ENCODE measurements around the gene GRIN3A.

The GRIN3A gene

DNA sequence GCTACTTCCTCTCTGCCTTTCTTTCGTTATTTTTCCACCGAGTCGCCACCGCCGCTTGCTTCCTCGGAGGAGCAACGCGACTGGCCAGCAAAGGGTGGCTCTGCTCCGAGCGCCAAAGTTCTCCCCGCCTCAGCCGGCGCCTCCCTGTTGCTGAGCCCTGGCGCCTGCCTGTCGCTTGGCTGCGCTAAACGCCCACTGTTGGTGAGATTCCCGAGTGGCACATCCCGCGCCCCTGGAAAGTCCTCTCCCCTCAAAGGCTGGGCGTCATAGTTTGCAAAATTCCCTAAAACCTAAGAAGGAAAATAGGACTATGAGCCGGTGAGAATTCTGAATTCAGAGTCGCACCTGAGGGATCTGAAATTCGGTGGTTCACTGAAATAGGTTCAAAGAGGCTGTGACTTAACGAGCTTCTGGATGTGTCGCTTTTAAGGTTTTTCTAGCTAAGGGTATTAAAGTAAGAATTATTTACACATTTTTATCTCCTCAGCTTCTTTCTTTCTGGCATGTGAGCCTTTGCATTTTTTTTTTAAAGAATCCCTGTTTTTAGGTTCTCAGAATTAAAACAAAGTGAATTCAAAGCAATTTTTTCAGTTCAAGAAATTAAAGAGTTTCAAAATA, at the start of gene GRIN3A:
TSS of gene GRIN3A (minus strand) at position 82 of the 618 bp plus-strand sequence. CDS start 668 bp downstream, outside the sequence.
- no peaks in the 10 kb centered on the region for H3K9me3 ChIP-seq (ENCODE audit: low read length)
- H3F3A ChIP-seq (ENCODE audit: insufficient read depth, low read length) = no peaks in the 10 kb centered on the region
- no peaks in the 10 kb centered on the region for H3K4me1 ChIP-seq (ENCODE audit: insufficient read depth, low read length, severe bottlenecking)
- H3K9me2 ChIP-seq (ENCODE audit: low read depth, low read length) = no peaks in the 10 kb centered on the region
- no peak within 1 kb of the TSS for H3K27ac ChIP-seq (ENCODE audit: low read depth, low read length, poor library complexity, severe bottlenecking)
- H3K4me2 ChIP-seq (ENCODE audit: low read length) = no peak within 1 kb of the TSS
- H3K36me3 ChIP-seq (ENCODE audit: insufficient read depth, low read length) = no peaks in the 10 kb centered on the region
- no peak within 1 kb of the TSS for H2AFZ ChIP-seq (ENCODE audit: low read length)
- H3K79me2 ChIP-seq (ENCODE audit: insufficient read depth, low read length) = no peaks in the 10 kb centered on the region
- no peaks in the 10 kb centered on the region for H3K27me3 ChIP-seq (ENCODE audit: insufficient read depth, low read length)
- H3K9ac ChIP-seq (ENCODE audit: low read length) = no peak within 1 kb of the TSS
- TF ChIP-seq, protein P1, sequence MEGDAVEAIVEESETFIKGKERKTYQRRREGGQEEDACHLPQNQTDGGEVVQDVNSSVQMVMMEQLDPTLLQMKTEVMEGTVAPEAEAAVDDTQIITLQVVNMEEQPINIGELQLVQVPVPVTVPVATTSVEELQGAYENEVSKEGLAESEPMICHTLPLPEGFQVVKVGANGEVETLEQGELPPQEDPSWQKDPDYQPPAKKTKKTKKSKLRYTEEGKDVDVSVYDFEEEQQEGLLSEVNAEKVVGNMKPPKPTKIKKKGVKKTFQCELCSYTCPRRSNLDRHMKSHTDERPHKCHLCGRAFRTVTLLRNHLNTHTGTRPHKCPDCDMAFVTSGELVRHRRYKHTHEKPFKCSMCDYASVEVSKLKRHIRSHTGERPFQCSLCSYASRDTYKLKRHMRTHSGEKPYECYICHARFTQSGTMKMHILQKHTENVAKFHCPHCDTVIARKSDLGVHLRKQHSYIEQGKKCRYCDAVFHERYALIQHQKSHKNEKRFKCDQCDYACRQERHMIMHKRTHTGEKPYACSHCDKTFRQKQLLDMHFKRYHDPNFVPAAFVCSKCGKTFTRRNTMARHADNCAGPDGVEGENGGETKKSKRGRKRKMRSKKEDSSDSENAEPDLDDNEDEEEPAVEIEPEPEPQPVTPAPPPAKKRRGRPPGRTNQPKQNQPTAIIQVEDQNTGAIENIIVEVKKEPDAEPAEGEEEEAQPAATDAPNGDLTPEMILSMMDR (IDR thresholded peaks at IDR 0.05; ENCODE audit: low read length) = no peak
- no peak for TF ChIP-seq EZH2 (IDR thresholded peaks at IDR 0.05; ENCODE audit: borderline replicate concordance, low read length)
- no peaks in the 10 kb centered on the region for H4K20me1 ChIP-seq (ENCODE audit: insufficient read depth, low read length)
- no peak within 1 kb of the TSS for H3K4me3 ChIP-seq (ENCODE audit: low read depth, low read length, poor library complexity, severe bottlenecking)

DNA sequence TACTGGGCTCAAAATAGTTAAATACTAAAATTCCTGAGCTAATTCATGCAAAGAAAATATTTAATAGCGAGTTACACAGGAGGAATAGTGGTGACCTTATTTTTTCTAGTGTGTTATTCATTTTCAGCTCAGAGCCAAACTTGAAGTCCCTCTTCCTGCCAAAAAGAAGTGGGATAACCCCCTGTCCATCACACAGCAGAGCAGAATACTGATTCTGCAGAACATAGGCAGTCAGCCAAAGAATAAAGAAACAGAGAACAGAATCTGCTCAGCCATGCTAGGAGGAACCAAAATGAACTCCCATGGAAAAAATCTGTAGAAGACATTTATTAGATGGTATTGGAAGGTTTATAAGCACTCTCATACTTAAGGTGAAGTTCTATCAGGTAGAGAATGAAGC, 49.4 kb upstream of the GRIN3A start:
- H3K9me2 ChIP-seq (ENCODE audit: low read depth, low read length) = no peaks in the 10 kb centered on the region
- H3K9ac ChIP-seq (ENCODE audit: low read length) = no peak overlapping the region
- no peak overlapping the region for H3K4me3 ChIP-seq (ENCODE audit: low read depth, low read length, poor library complexity, severe bottlenecking)
- no peaks in the 10 kb centered on the region for H3K79me2 ChIP-seq (ENCODE audit: insufficient read depth, low read length)
- H3K4me1 ChIP-seq (ENCODE audit: insufficient read depth, low read length, severe bottlenecking) = no peaks in the 10 kb centered on the region
- H3K36me3 ChIP-seq (ENCODE audit: insufficient read depth, low read length) = no peaks in the 10 kb centered on the region
- H3K27me3 ChIP-seq (ENCODE audit: insufficient read depth, low read length) = no peaks in the 10 kb centered on the region
- H3K4me2 ChIP-seq (ENCODE audit: low read length) = no peak overlapping the region
- no peaks in the 10 kb centered on the region for H3F3A ChIP-seq (ENCODE audit: insufficient read depth, low read length)
- H3K9me3 ChIP-seq (ENCODE audit: low read length) = no peaks in the 10 kb centered on the region
- no peak for TF ChIP-seq EZH2 (IDR thresholded peaks at IDR 0.05; ENCODE audit: borderline replicate concordance, low read length)
- TF ChIP-seq, protein P1 (IDR thresholded peaks at IDR 0.05; ENCODE audit: low read length) = no peak
- no peak overlapping the region for H3K27ac ChIP-seq (ENCODE audit: low read depth, low read length, poor library complexity, severe bottlenecking)
- H2AFZ ChIP-seq (ENCODE audit: low read length) = no peak overlapping the region
- H4K20me1 ChIP-seq (ENCODE audit: insufficient read depth, low read length) = no peaks in the 10 kb centered on the region

DNA sequence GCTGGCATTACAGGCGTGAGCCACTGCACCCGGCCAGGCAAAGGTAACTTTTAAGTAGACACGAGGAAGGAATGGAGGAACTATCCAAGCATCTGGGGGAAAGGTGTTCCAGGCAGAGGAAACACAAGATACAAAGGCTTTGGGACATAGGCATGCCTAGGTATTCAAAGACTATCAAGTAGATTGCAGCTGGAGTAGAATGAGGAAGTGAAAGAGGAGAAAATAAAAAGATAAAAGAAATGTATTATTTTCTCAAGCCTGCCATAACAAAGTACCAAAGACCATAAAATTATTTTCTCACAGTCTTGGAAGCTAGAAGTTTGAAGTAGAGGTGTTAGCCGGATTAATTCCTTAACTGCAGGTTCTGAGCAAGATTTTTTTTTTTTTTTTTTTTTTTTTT, 39.9 kb upstream of the GRIN3A start:
- no peaks in the 10 kb centered on the region for H3K9me2 ChIP-seq (ENCODE audit: low read depth, low read length)
- no peak overlapping the region for H3K27ac ChIP-seq (ENCODE audit: low read depth, low read length, poor library complexity, severe bottlenecking)
- no peaks in the 10 kb centered on the region for H3F3A ChIP-seq (ENCODE audit: insufficient read depth, low read length)
- no peaks in the 10 kb centered on the region for H3K27me3 ChIP-seq (ENCODE audit: insufficient read depth, low read length)
- TF ChIP-seq EZH2 (IDR thresholded peaks at IDR 0.05; ENCODE audit: borderline replicate concordance, low read length) = no peak
- TF ChIP-seq, protein P1 (IDR thresholded peaks at IDR 0.05; ENCODE audit: low read length) = no peak
- H3K79me2 ChIP-seq (ENCODE audit: insufficient read depth, low read length) = no peaks in the 10 kb centered on the region
- H3K4me2 ChIP-seq (ENCODE audit: low read length) = no peak overlapping the region
- H3K9ac ChIP-seq (ENCODE audit: low read length) = no peak overlapping the region
- no peaks in the 10 kb centered on the region for H3K9me3 ChIP-seq (ENCODE audit: low read length)
- no peak overlapping the region for H3K4me3 ChIP-seq (ENCODE audit: low read depth, low read length, poor library complexity, severe bottlenecking)
- H4K20me1 ChIP-seq (ENCODE audit: insufficient read depth, low read length) = no peaks in the 10 kb centered on the region
- no peaks in the 10 kb centered on the region for H3K4me1 ChIP-seq (ENCODE audit: insufficient read depth, low read length, severe bottlenecking)
- H3K36me3 ChIP-seq (ENCODE audit: insufficient read depth, low read length) = no peaks in the 10 kb centered on the region
- H2AFZ ChIP-seq (ENCODE audit: low read length) = no peak overlapping the region
